Type B pancreatic cell (in vitro differentiated cells): ENCODE measurements around the gene VAMP7. TPM values are rescaled to one million over a fixed set of nuclear protein-coding genes. Genes with fewer than 3 reads are reported as not detected.
"Not testable (repeated sequence)": the region's sequence is repeated elsewhere in the genome, so short reads cannot be mapped to it uniquely, and the experiment has no call there.

Experiments
- DNase-seq: peaks from one replicate; pipeline ENCODE4 v3.0.0; 2021; ENCODE audit warnings: mixed read lengths; ENCODE audit not compliant: unreplicated experiment; ENCODE audit errors: extremely low spot score
- H3K27ac Mint-ChIP-seq: 2 replicates; pipeline ENCODE4 v1.8.0; 2021; ENCODE audit warnings: mild to moderate bottlenecking, mixed read lengths
- H3K27me3 Mint-ChIP-seq: 2 replicates; pipeline ENCODE4 v1.8.0; 2021; ENCODE audit warnings: mixed read lengths
- H3K36me3 Mint-ChIP-seq: 2 replicates; pipeline ENCODE4 v1.8.0; 2021; ENCODE audit warnings: mixed read lengths
- H3K4me1 Mint-ChIP-seq: one replicate; pipeline ENCODE4 v1.8.0; 2021; ENCODE audit warnings: mixed read lengths; ENCODE audit not compliant: unreplicated experiment
- H3K4me3 Mint-ChIP-seq: 2 replicates; pipeline ENCODE4 v1.8.0; 2021; ENCODE audit warnings: mild to moderate bottlenecking, mixed read lengths
- H3K9me3 Mint-ChIP-seq: 2 replicates; pipeline ENCODE4 v1.8.0; 2021; ENCODE audit warnings: mixed read lengths
- total RNA-seq: library from RNA; stranded (reverse); gene quantifications from 2 replicates; pipeline ENCODE4 v1.2.1, GENCODE V29; 2021; ENCODE audit warnings: low replicate concordance
- TF ChIP-seq, protein P1 (sequence below): fragments of 200-600 bp; sonication (generic); conservative IDR thresholded peaks from 2 replicates; pipeline ENCODE4 v1.5.0; 2021; ENCODE audit warnings: antibody characterized with exemption, mild to moderate bottlenecking

VAMP7 gene
- total RNA-seq, 1 donor from 2014 or later = 23.1 TPM

DNA sequence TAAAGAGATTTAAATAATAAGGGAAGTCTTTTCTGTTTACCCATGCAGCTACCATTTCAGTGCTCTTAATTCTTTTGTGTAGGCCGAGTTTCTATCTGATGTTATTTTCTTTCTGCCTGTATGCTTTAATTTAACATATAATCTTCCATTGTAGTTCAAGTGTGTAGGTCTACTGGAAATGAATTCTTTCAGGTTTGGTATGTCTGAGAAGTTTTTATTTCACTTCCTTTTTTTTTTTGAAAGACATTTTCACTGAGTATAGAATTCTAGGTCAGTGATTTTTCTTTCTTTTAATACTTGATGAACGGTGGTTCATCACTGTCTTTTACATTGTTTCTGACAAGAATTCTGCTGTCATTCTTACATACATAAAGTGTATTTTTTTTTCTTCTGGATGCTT, 42.1 kb downstream of the VAMP7 start:
- Mint-ChIP-seq H3K9me3 (peaks cover 6% of the 10 kb centered on the region), H3K4me3 (no peak overlapping the region), H3K36me3 (peaks cover 27% of the 10 kb centered on the region), H3K27me3 (no peaks in the 10 kb centered on the region), H3K27ac (no peak overlapping the region), H3K4me1 (no peaks in the 10 kb centered on the region)
- no peak for DNase-seq
- TF ChIP-seq, protein P1, sequence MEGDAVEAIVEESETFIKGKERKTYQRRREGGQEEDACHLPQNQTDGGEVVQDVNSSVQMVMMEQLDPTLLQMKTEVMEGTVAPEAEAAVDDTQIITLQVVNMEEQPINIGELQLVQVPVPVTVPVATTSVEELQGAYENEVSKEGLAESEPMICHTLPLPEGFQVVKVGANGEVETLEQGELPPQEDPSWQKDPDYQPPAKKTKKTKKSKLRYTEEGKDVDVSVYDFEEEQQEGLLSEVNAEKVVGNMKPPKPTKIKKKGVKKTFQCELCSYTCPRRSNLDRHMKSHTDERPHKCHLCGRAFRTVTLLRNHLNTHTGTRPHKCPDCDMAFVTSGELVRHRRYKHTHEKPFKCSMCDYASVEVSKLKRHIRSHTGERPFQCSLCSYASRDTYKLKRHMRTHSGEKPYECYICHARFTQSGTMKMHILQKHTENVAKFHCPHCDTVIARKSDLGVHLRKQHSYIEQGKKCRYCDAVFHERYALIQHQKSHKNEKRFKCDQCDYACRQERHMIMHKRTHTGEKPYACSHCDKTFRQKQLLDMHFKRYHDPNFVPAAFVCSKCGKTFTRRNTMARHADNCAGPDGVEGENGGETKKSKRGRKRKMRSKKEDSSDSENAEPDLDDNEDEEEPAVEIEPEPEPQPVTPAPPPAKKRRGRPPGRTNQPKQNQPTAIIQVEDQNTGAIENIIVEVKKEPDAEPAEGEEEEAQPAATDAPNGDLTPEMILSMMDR = no peak

GRCh38 chrX:155930852-155931618, 49.9 kb downstream of the VAMP7 start:
- not testable (repeated sequence) for H3K4me1 Mint-ChIP-seq, H3K27me3 Mint-ChIP-seq, H3K27ac Mint-ChIP-seq, H3K4me3 Mint-ChIP-seq, H3K9me3 Mint-ChIP-seq, DNase-seq
- H3K36me3 Mint-ChIP-seq = peaks cover 24% of the 10 kb centered on the region

DNA sequence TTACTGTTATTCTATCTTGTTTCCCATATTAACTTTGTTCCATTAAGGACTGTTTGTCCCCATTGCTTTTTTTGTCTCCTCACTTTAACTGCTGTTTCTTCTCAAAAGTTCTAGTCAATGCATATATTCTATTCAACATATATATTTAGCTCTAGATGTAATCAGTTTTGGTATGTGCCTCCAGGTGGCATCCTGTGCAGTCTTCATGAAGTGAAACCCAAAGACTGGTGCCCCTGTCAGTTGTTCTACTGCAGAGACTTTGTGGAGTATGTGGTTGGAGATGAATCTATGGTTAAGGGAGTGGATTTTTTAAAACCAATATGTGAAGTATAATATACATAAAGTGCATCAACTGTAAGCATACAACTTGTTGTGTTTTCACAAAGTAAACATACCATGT, 57.0 kb downstream of the VAMP7 start:
- no peak overlapping the region for H3K27ac Mint-ChIP-seq
- TF ChIP-seq, protein P1 = no peak
- peaks cover 4% of the 10 kb centered on the region for H3K36me3 Mint-ChIP-seq
- no peak overlapping the region for H3K4me3 Mint-ChIP-seq
- DNase-seq = no peak
- peaks cover 5% of the 10 kb centered on the region for H3K9me3 Mint-ChIP-seq
- no peaks in the 10 kb centered on the region for H3K27me3 Mint-ChIP-seq
- no peaks in the 10 kb centered on the region for H3K4me1 Mint-ChIP-seq

GRCh38 chrX:155949098-155949497, 68.0 kb downstream of the VAMP7 start:
- Mint-ChIP-seq H3K9me3 (peaks cover 3% of the 10 kb centered on the region), H3K36me3 (no peaks in the 10 kb centered on the region), H3K27me3 (no peaks in the 10 kb centered on the region), H3K27ac (no peak overlapping the region), H3K4me3 (no peak overlapping the region), H3K4me1 (no peaks in the 10 kb centered on the region)
- TF ChIP-seq, protein P1 = no peak
- DNase-seq = no peak

- no peaks in the 10 kb centered on the region for H3K27me3 Mint-ChIP-seq
- H3K27ac Mint-ChIP-seq = no peak overlapping the region
- no peak for DNase-seq
- no peaks in the 10 kb centered on the region for H3K9me3 Mint-ChIP-seq
- TF ChIP-seq, protein P1 = no peak
- no peak overlapping the region for H3K4me3 Mint-ChIP-seq
- H3K36me3 Mint-ChIP-seq = peaks cover 3% of the 10 kb centered on the region
- no peaks in the 10 kb centered on the region for H3K4me1 Mint-ChIP-seq
These were observed 70.2 kb downstream of the VAMP7 start for GRCh38 chrX:155951237-155951789.

DNA sequence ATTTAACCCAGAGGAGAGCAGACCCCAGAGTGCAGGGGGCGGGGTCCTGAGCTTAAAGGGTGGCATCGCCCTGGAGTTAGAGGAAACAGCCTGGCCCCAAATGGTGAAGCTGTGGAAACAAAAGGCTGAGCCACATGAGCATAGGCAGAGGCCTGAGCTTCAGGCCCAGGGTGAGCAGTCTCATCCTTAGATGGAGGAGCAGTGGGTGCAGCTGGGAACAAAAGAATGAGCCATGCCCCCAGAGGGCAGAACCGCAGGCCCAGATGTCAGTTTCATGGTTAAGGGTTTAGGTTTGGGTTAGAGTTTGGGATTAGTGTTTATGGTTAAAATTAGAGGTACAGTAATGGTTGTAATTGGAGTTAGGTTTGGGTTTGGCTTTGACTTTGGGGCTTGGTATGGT, 71.9 kb downstream of the VAMP7 start:
- H3K9me3 Mint-ChIP-seq = no peaks in the 10 kb centered on the region
- no peaks in the 10 kb centered on the region for H3K4me1 Mint-ChIP-seq
- TF ChIP-seq, protein P1 = no peak
- no peak for DNase-seq
- H3K4me3 Mint-ChIP-seq = no peak overlapping the region
- peaks cover 3% of the 10 kb centered on the region for H3K36me3 Mint-ChIP-seq
- no peaks in the 10 kb centered on the region for H3K27me3 Mint-ChIP-seq
- no peak overlapping the region for H3K27ac Mint-ChIP-seq
